ELR (cell line): Measurements from ENCODE around the gene ETHE1.

Experiments used
- DNase-seq: peaks from one replicate; pipeline ENCODE4 v3.0.0-alpha.2; 2015; ENCODE audit warnings: low read depth

Gene ETHE1

DNA sequence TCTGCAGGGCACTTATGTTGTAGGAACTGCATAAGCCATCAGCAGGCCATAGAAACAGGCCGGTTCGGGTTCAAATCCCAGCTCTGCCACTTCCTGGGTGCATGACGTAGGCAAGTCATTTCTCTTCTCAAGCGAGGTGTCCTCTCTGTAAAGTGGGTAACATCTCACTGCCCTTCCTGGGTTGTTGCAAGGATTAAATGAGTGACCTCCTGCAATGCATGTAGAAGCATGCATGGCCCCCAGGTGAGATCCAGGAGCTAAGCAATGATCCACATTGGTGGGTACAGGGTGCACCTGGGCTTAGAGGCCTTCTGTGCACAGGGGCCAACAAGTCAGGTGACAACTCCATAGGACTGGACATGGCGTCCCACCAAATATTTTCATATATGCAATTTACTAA lies 36.2 kb downstream of the ETHE1 start:
- DNase-seq, result no peak

DNA sequence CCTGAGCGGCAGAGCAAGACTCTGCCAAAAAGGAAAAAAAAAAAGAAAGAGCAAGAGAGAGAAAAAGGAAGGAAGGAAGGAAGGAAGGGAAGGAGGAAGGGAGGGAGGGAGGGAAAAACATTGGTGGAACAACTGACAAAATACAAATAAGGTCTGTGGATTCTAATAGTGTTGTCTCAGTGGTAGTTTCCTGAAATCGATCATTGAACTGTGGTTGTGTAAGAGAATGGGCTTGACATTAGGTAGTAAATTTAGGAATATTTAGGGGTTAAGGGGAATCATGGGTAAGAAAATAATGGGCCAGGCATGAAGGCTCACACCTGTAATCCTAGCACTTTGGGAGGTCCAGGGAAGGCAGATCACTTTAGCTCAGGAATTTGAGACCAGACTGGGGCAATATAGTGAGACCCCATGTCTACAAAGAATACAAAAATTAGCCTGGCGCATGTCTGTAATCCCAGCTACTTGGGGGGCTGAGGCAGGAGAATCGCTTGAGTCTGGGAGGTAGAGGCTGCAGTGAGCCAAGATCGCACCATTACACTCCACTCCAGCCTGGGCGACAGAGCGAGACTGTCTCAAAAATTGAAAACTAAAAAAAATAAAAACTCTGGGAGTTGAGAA lies 36.9 kb downstream of the ETHE1 start:
- no peak for DNase-seq

GRCh38 chr19:43489310-43489709 lies 37.7 kb downstream of the ETHE1 start:
- DNase-seq, result no peak

DNA sequence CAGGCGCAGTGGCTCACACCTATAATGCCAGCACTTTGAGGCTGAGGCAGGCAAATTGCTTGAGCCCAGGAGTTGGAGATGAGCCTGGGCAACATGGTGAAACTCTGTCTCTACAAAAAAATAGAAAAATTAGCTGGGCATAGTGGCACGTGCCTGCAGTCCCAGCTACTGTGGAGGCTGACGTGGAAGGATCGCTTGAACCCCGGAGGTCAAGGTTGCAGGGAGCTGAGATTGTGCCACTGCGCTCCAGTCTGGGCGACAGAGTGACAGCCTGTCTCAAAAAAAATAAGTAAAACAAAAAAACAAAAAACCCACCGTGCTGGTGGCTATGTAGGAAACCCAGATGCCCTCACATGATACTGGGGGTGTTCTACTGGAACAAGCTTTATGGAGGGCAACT lies 38.8 kb downstream of the ETHE1 start:
- DNase-seq, result no peak

GRCh38 chr19:43486412-43486811 lies 40.6 kb downstream of the ETHE1 start:
- no peak for DNase-seq

- DNase-seq, result no peak
Measured at GRCh38 chr19:43485951-43486350, 41.0 kb downstream of the ETHE1 start.

DNA sequence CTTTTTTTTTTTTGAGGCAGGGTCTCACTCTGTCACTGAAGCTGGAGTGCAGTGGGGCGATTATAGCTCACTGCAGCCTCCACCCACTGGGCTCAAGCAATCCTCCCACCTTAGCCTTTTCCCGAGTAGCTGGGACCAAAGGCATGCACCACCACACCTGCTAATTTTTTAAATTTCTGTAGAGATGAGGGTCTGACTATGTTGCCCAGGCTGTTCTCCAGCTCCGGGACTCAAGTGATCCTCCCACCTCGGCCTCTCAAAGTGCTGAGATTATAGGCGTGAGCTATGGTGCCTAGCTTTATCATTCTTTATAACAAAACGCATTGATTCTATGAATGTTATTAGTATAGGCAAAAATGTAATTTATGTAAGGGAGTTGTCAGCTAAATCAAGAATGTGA lies 43.7 kb downstream of the ETHE1 start:
- DNase-seq, result no peak

DNA sequence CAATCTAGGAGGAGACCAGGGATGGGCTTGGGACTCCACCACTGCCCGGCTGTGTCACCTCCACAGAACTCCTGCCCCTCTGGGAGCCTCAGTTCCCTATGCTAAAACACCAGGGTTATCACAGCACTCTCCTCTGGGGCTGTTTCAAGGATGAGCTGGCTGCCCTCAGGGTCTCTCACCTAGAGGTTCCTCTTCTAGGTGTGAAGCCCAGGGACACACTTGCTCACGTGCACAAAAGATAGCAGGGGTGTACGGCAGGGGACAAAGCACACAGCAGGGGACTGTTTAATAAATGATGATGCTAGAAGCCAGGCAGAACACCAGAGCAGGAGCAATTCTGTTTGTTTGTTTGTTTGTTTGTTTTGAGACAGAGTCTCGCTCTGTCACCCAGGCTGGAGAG lies 44.8 kb downstream of the ETHE1 start:
- DNase-seq, result no peak

- DNase-seq, result no peak
Measured at GRCh38 chr19:43481701-43482100, 45.3 kb downstream of the ETHE1 start.

DNA sequence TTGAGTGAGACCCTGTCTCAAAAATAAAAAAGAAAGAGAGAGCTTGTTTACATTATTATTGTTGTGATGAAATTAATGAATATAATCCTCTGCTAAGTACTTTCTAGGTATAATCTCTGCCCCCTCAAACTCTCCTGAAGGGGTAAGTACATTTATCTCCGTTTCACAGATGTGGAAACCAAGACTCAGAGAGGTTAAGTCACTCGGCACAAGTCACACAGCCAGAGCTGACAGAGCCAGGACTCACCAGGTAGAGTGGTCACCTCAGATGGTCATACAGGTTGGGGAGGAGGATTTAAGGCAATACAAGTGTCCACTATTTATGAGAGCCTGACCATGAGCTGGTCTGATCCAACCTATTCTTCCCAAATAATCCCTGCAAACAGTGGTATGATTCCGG lies 46.4 kb downstream of the ETHE1 start:
- no peak for DNase-seq

- DNase-seq, result no peak
Measured at GRCh38 chr19:43479961-43480561, 46.9 kb downstream of the ETHE1 start.

DNA sequence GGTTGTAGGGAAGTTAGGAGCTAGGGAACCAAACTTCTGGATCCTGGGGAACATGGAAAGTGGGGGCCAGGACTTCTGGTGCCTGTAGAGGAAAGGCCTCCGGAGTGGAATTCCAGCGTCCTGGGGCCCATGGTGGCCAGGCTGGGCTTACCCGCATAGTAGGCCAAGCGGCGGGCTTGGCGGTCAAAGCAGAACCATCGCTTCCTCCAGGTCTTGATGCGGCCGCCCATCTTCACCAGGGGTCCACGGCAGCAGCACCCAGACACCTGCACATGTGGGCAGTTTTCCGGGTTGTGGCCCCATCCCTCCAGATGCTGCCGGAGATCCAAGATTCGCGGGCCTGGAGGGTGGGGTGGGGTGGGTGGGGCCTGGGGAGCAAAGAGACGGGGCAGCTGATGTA lies 47.8 kb downstream of the ETHE1 start:
- DNase-seq, result no peak

DNA sequence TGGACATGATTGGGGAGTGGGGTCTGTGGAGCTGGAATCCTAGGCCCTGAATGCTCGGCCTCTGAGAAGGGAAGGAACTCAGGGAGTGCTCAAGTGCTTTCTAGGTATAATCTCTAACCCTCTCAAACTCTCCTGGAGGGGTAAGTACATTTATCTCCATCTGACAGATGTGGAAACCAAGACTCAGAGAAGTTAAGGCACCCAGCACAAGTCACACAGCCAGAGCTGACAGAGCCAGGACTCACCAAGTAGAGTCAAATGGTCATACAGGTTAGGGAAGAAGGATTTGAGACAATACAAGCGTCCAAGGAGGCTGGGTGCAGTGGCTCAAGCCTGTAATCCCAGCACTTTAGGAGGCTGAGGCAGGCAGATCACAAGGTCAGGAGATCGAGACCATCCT lies 48.7 kb downstream of the ETHE1 start:
- no peak for DNase-seq

DNA sequence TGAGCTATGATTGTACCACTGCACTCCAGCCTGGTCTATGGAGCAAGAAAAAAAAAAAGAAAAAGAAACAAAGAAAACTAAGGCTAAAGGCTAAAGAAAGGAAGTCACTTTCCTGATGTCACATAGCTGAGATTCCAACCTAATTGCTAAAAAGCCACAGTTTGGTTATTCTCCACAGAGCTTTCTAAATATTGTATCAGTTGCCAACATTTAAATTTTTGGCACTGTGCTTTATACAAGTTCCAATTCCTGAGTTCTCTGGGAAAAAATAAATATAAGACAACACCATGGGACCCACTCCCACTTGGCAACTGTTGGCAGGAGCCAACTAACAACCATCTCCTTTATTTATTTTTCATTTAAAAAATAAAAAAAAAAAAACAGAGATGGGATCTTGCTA lies 50.4 kb downstream of the ETHE1 start:
- DNase-seq, result peak; percentile 84

GRCh38 chr19:43474986-43475705 lies 51.9 kb downstream of the ETHE1 start:
- DNase-seq, result peak; percentile 94

DNA sequence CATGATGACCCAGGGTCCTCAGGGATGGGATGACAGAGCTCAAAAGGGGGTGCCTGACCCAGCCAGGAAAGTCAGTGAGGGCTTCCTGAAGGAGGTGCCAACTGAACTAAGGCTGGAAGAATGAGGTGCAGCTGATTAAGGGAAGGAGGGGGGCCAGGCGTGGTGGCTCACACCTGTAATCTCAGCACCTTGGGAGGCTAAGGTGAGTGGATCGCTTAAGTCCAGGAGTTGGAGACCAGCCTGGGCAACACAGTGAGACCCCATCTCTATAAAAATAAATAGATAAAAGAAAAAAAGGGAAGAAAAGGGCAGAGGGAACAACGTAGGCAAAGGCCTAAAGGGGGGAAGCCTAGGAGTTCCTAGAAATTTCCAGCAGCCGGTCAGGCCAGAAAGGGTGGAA lies 52.5 kb downstream of the ETHE1 start:
- DNase-seq, result no peak

DNA sequence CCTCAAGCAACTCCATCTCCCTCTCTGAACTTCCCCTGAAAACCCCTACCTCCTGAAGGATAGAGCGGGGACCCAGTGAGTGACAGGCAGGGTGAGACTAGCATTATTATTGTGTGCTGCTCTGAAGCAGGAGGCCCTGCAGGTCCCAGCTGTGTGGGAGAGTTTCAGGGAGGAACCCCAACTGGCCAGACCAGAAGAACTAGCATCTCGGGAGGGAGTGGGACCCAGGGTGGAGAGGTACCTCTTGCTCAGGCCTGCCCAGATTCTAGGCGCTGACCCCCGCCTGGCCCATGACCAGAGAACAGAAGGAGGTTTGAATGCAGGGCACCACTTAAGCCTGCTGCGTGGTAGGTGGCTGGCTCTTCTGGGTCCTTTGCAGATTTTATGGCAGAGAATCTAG lies 55.9 kb downstream of the ETHE1 start:
- DNase-seq, result no peak

DNA sequence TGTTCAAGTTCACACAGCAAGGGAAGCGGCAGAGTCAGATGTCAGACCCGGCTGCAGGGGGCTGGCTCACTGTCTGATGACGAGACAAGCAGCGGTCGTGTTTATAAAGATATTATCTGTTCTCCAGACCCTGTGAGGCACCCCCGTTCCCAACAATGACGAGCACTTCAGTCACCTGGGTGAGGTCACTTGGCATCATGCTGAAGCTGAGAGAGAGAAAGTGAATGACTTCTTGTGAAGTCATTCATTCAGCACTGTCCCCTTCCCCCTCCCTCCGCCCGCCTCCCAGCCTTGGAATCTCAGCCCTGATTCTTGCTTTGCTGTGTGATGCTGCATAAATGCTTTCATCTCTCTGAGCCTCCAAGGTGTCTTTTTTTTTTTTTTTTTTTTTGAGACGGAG lies 56.7 kb downstream of the ETHE1 start:
- DNase-seq, result peak; percentile 98

GRCh38 chr19:43469160-43469480 lies 57.9 kb downstream of the ETHE1 start:
- no peak for DNase-seq

DNA sequence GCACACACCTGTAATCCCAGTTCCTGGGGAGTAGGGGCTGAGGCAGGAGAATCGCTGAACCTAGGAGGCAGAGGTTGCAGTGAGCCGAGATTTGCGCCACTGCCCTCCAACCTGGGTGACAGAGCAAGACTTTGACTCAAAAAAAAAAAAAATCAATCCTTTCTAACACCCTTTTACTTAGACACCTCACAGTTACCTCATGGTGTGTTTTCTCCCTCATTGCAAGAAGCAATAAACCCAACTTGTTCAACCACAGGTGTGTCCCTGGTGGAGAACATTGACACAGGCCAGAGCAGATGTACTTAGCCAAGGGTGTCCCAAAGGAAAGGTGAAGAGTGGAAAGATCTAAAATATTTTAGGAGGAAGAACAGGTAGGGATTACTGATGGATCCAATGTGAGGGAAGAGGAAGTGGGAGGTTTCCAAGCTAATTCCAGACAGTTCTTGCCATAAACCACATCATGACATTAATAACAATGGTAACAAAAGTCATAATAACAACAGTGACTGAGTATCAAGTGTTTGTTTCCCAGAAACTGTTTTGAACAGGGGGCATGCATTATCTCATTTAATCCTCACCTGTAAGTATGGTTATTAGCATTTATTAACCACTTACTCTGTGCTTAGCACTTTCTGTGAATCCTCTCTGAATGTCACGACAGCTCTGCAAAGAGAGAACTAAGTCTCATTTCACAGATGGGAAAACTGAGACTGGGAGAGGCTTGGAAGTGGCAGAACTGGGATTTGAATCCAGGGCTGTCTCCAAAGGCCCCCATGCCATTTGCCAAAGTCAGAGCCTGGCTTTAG lies 58.4 kb downstream of the ETHE1 start:
- no peak for DNase-seq

DNA sequence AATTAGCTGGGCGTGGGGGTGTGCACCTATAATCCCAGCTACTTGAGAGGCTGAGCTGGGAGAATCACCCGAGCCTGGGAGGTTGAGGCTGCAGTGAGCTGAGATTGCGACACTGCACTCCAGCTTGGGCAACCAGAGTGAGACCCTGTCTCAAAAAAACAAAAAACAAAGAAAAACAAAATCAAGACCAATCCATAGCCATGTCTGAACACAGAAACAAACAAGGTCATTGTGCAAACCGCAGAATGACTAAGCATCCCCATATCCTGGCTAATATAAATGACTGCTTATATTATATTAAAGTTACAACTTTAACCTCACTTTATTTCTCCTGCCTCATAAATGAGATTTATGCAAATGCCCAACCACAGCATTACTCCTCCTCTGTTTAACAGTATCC lies 59.3 kb downstream of the ETHE1 start:
- DNase-seq, result peak; percentile 77

DNA sequence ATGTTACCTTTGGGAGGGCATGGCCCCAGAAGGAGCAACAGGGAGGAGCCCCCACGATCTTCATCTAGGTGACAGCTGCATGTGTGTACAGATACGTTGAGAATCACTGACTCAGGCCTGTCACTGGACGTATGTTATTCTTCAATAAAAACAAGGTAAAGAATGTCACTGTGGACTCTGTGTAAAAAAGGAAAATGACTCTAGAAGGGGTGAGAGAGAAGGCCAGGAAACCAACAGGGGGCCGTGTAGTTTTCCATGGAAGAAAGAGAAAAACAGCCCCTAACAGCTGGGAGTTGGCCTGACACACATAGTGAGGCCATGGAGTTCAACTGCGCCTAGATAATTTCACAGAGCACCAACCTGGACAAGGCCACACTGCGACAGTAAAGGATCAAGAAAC lies 59.7 kb downstream of the ETHE1 start:
- peak; percentile 35 for DNase-seq

DNA sequence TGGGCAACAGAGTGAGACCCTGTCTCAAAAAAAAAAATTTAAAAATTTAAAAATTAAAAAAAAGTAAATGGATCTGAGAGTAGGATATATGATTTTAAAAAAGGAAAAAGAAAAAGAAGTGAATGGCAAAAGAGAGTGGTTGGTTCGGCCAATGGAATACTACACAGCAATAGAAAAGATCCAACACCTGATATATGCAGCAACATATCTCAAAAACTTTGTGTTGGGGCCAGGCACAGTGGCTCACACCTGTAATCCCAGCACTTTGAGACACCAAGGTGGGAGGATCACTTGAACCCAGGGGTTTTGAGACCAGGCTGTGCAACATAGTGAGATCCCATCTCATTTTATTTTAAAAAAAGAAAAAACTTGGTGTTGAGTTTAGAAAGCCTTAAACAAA lies 60.2 kb downstream of the ETHE1 start:
- no peak for DNase-seq
